Suprapubic skin (tissue), 4 donors: ENCODE data around the gene ABCA4. TPM values are rescaled to one million over a fixed set of nuclear protein-coding genes. Genes with fewer than 3 reads are reported as not detected.
A peak's percentile ranks its signal among the peaks of the same experiment; 100 is the strongest.

Experiments
- DNase-seq, 2 donors: peaks; one replicate each; pipeline ENCODE4 v3.0.0-alpha.2; 2019; ENCODE audit warnings: low spot score in 2 of 2
- H3K27ac ChIP-seq: fragments of 200-600 bp; sonication (generic); one replicate; pipeline ENCODE4 v1.5.1; 2019
- H3K27me3 ChIP-seq: fragments of 200-600 bp; sonication (generic); one replicate; pipeline ENCODE4 v1.5.1; 2019
- H3K36me3 ChIP-seq: fragments of 200-600 bp; sonication (generic); one replicate; pipeline ENCODE4 v1.5.1; 2019
- H3K4me1 ChIP-seq: fragments of 200-600 bp; sonication (generic); one replicate; pipeline ENCODE4 v1.5.1; 2019
- H3K4me3 ChIP-seq: fragments of 200-600 bp; sonication (generic); one replicate; pipeline ENCODE4 v1.5.1; 2019; ENCODE audit warnings: mild to moderate bottlenecking
- H3K9me3 ChIP-seq: fragments of 200-600 bp; sonication (generic); one replicate; pipeline ENCODE4 v1.5.1; 2019
- CTCF ChIP-seq, 2 donors: fragments of 200-600 bp in 1 of 2; fragments of 450-650 bp in 1 of 2; sonication (generic) in 1 of 2; IDR thresholded peaks; one replicate each; pipeline ENCODE4 v1.5.1; 2016 to 2019; ENCODE audit warnings: antibody characterized with exemption in 2 of 2, mild to moderate bottlenecking in 1 of 2, moderate library complexity in 1 of 2
- EP300 ChIP-seq: sonication (generic); formaldehyde crosslinking; IDR thresholded peaks from one replicate; pipeline ENCODE4 v1.6.1; 2017; ENCODE audit warnings: antibody characterized with exemption
- POLR2A ChIP-seq, 2 donors: fragments of 450-650 bp; IDR thresholded peaks; one replicate each; pipeline ENCODE4 v1.6.1; 2017; ENCODE audit warnings: antibody characterized with exemption in 2 of 2, mild to moderate bottlenecking in 2 of 2, moderate library complexity in 2 of 2
- POLR2AphosphoS5 ChIP-seq, 3 donors: sonication (generic); formaldehyde crosslinking; IDR thresholded peaks; one replicate each; pipeline ENCODE4 v1.6.1; 2017; ENCODE audit warnings: antibody characterized with exemption in 3 of 3
- WGBS: methylation state at CpG from one replicate; pipeline ENCODE4 v1.1.5; 2018; 5-methylcytosine and 5-hydroxymethylcytosine counted together
- total RNA-seq, 4 donors: library from RNA; depleted of rRNA; stranded (reverse); fragments of >200 nt; gene quantifications; one replicate each; pipeline ENCODE4 v1.1.0, GENCODE V29; 2016

Gene ABCA4
- total RNA-seq, 4 donors from 2014 or later, result 2.8 to 6.8 (median 4.3) TPM

- no peaks in the 10 kb centered on the region for H3K36me3 ChIP-seq
- H3K4me3 ChIP-seq, result no peak overlapping the region
- H3K4me1 ChIP-seq, result peaks cover 19% of the 10 kb centered on the region
- TF ChIP-seq POLR2A (IDR thresholded peaks at IDR 0.05), result no peak
- no peak for TF ChIP-seq EP300
- peak in 2 of 3 donors; percentile 42 to 76 for TF ChIP-seq POLR2AphosphoS5 (IDR thresholded peaks at IDR 0.05)
- TF ChIP-seq CTCF (IDR thresholded peaks at IDR 0.05), result no peak
- H3K27ac ChIP-seq, result peak overlapping the region; percentile 70
- H3K27me3 ChIP-seq, result no peaks in the 10 kb centered on the region
- WGBS, result 74% methylated on average over 11 of the region's 11 CpGs
- H3K9me3 ChIP-seq, result no peaks in the 10 kb centered on the region
- no peak for DNase-seq
These were observed 72.4 kb downstream of the ABCA4 start for GRCh38 chr1:94048413-94049164.

GRCh38 chr1:94047949-94048348 lies 73.0 kb downstream of the ABCA4 start:
- H3K27me3 ChIP-seq, result no peaks in the 10 kb centered on the region
- TF ChIP-seq POLR2A (IDR thresholded peaks at IDR 0.05), result no peak
- TF ChIP-seq POLR2AphosphoS5 (IDR thresholded peaks at IDR 0.05), result no peak
- no peak for TF ChIP-seq CTCF (IDR thresholded peaks at IDR 0.05)
- TF ChIP-seq EP300, result no peak
- H3K4me1 ChIP-seq, result peaks cover 19% of the 10 kb centered on the region
- no peaks in the 10 kb centered on the region for H3K9me3 ChIP-seq
- 58% methylated on average over 2 of the region's 2 CpGs for WGBS
- H3K36me3 ChIP-seq, result no peaks in the 10 kb centered on the region
- no peak for DNase-seq
- H3K4me3 ChIP-seq, result no peak overlapping the region
- H3K27ac ChIP-seq, result peak overlapping the region; percentile 70

- no peaks in the 10 kb centered on the region for H3K36me3 ChIP-seq
- H3K9me3 ChIP-seq, result no peaks in the 10 kb centered on the region
- WGBS, result 18% methylated on average over 22 of the region's 22 CpGs
- H3K27ac ChIP-seq, result peak overlapping the region; percentile 75
- no peak overlapping the region for H3K4me3 ChIP-seq
- DNase-seq, result peak; percentile 91
- H3K27me3 ChIP-seq, result no peaks in the 10 kb centered on the region
- peaks cover 26% of the 10 kb centered on the region for H3K4me1 ChIP-seq
- TF ChIP-seq POLR2A (IDR thresholded peaks at IDR 0.05) (no peak), POLR2AphosphoS5 (IDR thresholded peaks at IDR 0.05) (peak in 2 of 3 donors; percentile 70 to 76), CTCF (IDR thresholded peaks at IDR 0.05) (peak; percentile 64 to 72), EP300 (no peak)
These were observed 75.4 kb downstream of the ABCA4 start for GRCh38 chr1:94045465-94046056.

GRCh38 chr1:94044891-94045290 lies 76.1 kb downstream of the ABCA4 start:
- Histone ChIP-seq H3K4me3 (no peak overlapping the region), H3K36me3 (no peaks in the 10 kb centered on the region), H3K9me3 (no peaks in the 10 kb centered on the region), H3K27me3 (no peaks in the 10 kb centered on the region), H3K4me1 (peaks cover 29% of the 10 kb centered on the region), H3K27ac (peak overlapping the region; percentile 75)
- no peak for TF ChIP-seq POLR2A (IDR thresholded peaks at IDR 0.05)
- no peak for TF ChIP-seq EP300
- TF ChIP-seq CTCF (IDR thresholded peaks at IDR 0.05), result no peak
- no peak for TF ChIP-seq POLR2AphosphoS5 (IDR thresholded peaks at IDR 0.05)
- 89% methylated on average over 9 of the region's 9 CpGs for WGBS
- no peak for DNase-seq

- H3K27ac ChIP-seq, result peak overlapping the region; percentile 75
- WGBS, result 29% methylated on average over 8 of the region's 9 CpGs
- no peaks in the 10 kb centered on the region for H3K36me3 ChIP-seq
- no peak for TF ChIP-seq CTCF (IDR thresholded peaks at IDR 0.05)
- TF ChIP-seq POLR2AphosphoS5 (IDR thresholded peaks at IDR 0.05), result no peak
- TF ChIP-seq POLR2A (IDR thresholded peaks at IDR 0.05), result no peak
- TF ChIP-seq EP300, result no peak
- no peak overlapping the region for H3K4me3 ChIP-seq
- peak in 1 of 2 donors; percentile 70 for DNase-seq
- no peaks in the 10 kb centered on the region for H3K9me3 ChIP-seq
- H3K27me3 ChIP-seq, result no peaks in the 10 kb centered on the region
- H3K4me1 ChIP-seq, result peaks cover 35% of the 10 kb centered on the region
These were observed 76.6 kb downstream of the ABCA4 start for GRCh38 chr1:94044290-94044790.
